AG08396 (cell line): Measurements from ENCODE around the gene SKOR1.

ENCODE experiments used
- DNase-seq: peaks from one replicate; pipeline ENCODE4 v3.0.0; 2012; ENCODE audit warnings: low spot score, mixed read lengths

The SKOR1 gene

GRCh38 chr15:67794832-67795574 is 30.3 kb upstream of the SKOR1 start:
- no peak for DNase-seq

DNA sequence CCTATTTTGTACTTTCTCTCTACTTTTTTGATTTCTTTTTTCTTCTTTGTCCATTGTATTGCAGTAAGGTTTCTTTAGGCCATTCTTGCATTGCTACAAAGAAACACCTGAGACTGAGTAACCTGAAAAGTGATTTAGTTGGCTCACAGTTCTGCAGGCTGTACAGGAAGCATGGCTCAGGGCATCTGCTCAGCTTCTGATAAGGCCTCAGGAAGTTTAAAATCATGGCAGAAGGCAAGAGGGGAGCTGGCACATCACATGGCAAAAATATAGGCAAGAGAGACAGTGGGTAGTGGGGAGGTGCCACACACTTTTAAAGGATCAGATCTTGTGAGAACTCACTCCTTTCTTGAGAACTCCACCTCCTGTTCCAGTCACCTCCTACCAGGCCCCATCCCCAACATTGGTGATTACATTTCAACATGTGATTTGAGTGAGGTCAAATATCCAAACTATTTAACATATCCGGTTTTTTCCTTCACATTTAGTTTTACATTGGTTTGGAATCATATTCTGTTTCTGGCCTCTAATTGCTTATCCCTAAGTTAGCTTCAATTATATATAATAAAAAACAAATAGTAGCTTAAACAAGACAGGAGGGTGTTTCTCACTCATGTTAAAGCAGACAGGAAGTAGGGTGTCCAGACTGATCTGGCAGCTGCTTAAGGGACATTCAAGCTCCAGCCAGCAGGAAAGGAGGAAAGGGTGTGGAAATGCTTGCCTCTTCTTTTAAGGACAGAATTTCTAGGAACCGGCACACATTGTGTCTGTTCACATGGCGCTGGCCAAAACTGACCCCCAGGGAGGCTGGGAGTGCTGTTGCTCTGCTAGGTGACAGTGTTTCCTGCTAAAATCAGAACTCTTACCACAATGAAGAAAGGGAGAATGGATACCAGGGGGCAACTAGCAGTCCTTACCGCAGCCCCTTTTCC is 28.8 kb upstream of the SKOR1 start:
- DNase-seq, result no peak

GRCh38 chr15:67799801-67800205 is 25.5 kb upstream of the SKOR1 start:
- no peak for DNase-seq

DNA sequence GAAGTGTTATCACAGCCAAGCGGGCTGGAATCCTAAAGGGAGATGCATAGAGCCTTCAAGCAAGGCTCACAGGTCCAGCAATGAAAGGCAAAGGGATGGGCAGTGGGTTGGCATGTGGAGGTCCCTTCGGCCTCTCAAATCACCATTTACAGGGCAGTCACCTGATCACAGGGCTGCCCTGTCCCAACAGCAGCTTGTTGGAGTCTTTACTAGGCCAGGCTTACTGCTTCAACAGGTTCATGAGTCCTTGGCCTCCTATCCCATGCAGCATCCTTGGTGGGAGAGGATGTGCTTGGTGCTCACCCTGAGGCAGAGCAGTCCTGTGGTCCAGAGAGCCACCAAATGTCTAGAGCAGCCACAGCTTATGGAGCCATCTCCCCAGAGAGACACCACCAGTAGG is 24.2 kb upstream of the SKOR1 start:
- DNase-seq, result no peak

GRCh38 chr15:67801926-67802914 is 23.1 kb upstream of the SKOR1 start:
- no peak for DNase-seq

- DNase-seq, result no peak
Measured at GRCh38 chr15:67803299-67803698, 22.0 kb upstream of the SKOR1 start.

DNA sequence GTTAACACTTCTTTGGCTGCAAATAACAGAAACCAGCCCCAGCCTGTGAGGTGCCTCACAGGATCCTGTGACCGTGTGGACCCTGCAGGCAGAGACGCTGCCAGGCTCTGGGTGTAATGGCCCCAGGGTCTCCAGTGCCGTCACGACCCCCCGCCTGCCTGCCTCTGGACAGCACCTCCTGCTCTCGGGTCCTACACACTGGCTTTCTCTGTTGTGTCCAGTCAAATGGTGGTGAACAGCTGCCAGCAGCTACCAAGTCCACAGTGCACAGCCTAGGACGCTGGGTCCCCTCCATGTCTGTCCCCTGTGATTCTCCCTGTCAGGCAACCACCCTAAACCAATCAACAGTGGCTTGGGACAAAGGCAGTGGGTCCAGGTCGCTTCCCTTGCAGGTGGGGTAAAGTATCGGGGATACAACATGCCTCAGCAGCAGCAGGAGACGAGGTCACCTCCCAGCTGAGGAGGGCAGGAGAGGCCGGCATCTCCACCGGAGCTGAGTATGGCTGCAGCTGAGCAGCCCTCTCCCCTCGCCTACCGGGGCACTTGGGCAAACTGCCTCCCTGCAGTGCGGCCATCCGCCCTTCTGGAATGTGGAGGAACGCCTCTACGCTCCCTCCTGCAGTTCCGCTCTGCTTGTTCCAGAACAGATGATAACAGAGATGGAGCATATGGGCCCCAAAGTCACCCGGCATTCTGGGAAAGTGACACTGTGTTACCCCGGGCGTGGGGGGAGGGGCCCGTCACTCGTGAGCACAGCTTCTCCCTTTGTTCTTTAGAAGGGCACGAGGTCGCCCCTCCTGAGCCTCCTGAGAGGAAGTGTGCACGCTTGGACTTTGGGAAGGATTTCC is 21.1 kb upstream of the SKOR1 start:
- DNase-seq, result no peak

- no peak for DNase-seq
Measured at GRCh38 chr15:67805008-67805665, 20.2 kb upstream of the SKOR1 start.

GRCh38 chr15:67805666-67806516 is 19.4 kb upstream of the SKOR1 start:
- no peak for DNase-seq

DNA sequence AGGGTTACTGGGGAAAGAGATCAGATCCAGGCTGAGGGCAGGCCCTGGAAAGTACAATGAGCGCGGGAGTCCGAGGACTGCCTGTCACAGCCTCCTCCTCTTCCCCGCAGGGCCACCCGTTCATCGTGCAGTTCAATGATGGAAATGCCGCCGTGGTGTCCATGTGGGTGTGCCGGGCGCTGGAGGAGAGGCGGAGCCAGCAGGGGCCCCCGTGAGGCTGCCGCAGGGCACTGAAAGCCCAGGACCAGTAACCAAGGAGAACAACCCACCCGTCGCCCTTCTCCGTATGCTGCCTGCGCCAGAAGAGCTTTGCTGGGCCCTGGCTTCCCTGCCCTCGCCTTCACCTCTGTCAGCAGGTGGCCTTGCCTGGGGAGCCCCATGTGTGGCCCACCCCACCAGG is 18.8 kb upstream of the SKOR1 start:
- DNase-seq, result no peak

DNA sequence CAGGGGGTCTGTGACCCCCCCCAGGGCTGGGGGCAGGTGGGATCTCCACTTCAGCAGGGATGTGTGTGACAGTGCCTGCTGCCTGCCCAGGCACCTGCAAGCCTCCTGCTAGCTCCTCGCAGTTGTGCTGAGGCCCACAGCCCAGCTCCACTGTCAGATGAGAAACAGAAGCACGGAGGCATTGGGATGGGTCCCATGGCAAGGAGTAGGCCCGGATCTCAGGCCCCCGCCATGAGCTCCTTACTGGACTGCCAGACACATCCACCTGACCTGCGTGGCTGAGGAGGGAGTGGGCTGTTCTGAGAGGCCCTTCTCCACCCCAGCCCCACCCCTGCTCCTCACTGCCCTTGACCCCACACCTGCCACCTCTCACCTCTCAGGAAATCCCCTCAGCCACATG is 18.2 kb upstream of the SKOR1 start:
- DNase-seq, result no peak

GRCh38 chr15:67807836-67808235 is 17.5 kb upstream of the SKOR1 start:
- no peak for DNase-seq

DNA sequence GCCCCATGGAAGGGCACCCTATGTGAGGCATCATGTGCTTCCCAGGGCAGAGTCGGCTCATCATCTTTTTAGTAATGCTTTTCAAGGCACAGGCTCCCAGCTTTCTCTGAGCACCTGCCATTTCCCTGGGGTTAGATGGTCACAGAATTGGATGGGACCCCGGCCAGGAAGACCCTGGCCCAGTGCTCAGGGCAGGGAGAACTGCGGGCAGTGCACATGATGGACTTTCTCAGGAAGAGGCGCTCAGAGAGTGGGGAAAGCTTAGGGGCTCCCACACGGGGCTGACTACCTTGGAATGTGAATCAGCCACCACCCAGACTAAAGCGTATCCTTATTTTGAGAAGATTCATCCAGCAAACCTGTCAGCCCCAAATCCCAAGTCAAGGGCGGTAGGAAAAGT is 16.5 kb upstream of the SKOR1 start:
- DNase-seq, result no peak

DNA sequence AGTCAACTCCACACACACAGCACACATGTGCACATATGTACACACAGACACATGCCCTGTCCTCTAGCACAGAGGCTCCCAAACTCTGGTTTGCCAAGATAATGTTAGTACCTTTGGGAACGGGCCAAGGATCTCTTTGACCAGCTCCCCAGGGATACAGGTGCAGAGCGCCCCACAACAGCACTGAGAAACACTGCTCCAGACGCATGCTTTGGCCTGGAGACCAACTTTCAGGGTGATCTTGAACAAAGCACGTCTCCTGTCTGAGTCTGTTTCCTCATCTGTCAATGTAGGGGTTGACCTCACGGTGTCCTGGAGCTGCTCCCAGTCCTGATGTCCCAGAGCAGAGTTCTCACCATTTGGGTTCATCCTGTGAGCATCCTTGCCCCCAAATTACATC is 15.9 kb upstream of the SKOR1 start:
- DNase-seq, result no peak

DNA sequence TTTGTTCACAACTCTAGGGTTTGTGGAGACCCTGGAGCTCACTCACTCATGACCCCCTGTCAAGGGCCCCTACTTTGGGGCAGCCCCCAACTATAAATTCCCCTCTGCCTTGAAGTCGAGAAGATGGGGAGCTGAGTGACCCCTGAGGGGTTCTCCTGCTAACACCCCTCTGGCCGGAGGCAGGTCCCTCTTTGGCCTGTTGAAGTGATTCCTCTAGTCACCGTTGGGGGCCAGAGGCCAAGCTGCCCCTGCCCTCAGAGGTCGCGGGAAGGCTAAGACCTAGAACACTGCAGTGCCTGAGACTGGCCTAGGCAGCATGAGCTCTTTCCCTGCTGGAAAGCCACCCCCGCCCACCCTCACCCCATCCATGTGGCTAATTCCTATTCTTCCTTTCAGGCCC is 15.4 kb upstream of the SKOR1 start:
- no peak for DNase-seq

GRCh38 chr15:67812241-67812644 is 13.1 kb upstream of the SKOR1 start:
- no peak for DNase-seq

GRCh38 chr15:67813104-67813634 is 12.1 kb upstream of the SKOR1 start:
- no peak for DNase-seq

DNA sequence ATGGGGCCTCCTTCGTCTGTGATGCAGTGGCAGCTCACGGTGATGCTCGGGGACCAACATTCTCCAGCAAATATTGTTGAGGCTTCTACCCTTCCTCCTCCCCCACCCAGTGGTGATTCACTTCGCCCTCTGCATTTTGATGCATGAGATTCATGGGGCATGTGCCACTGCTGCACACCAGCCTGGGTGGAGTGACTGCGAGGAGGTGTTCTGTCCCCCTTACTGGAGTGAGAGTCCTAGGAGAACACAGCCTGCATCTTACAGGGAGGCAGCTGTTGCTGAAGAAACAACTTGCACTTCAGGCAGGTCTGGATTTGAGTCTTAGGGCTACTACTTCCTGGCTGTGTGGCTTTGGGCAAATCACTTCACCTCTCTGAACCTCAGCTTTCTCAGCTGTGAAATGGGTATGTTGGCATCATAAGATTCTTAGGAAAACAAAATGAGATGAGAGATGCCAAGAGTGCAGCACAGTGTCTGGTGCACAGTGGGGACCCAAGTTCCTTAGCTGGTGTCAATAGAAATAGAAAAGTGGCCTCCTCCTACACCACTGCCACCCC is 10.2 kb upstream of the SKOR1 start:
- no peak for DNase-seq

DNA sequence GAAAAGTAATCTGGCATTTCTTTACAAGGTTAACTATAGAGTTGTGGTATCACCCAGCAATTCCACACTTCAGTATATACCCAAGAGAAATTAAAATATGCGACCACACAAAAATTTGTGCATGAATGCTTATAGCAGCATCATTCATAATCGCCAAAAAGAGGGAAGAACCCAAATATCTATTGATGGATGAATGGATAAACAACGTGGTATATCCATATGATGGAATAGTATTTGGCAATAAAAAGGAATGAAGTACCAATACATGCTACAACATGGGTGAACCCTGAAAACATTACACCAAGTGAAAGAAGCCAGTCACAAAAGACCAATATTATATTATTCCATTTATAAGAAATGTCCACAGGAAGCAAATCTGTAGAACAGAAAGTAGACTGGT is 8.6 kb upstream of the SKOR1 start:
- DNase-seq, result no peak
